GM21515 (cell line): Measurements from ENCODE around the gene LZTR1.

Source experiments
- ATAC-seq: cut with Tn5 transposase; IDR thresholded peaks from one replicate; pipeline ENCODE4 v1.9.1; 2021; ENCODE audit not compliant: unreplicated experiment

The LZTR1 gene

DNA sequence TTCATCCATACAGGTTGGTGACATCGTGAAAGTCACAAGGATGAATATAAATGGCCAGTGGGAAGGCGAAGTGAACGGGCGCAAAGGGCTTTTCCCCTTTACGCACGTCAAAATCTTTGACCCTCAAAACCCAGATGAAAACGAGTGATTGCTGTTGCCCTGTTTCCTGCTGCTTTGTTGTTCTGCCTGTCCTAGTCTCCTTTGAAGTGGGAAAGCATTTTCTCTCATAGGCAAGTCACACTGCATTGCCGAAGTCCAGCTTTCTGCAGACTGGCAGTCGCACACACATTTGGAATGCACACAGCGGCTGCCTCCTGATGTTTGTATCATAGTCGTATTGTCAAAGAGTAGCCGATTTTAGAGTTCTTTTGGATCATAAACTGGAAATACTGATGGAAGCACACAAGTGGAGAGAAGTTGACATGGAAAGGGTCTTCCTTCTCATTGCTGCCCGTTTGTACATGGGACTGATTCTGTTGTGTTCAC lies 32.4 kb upstream of the LZTR1 start:
- ATAC-seq, result no peak

DNA sequence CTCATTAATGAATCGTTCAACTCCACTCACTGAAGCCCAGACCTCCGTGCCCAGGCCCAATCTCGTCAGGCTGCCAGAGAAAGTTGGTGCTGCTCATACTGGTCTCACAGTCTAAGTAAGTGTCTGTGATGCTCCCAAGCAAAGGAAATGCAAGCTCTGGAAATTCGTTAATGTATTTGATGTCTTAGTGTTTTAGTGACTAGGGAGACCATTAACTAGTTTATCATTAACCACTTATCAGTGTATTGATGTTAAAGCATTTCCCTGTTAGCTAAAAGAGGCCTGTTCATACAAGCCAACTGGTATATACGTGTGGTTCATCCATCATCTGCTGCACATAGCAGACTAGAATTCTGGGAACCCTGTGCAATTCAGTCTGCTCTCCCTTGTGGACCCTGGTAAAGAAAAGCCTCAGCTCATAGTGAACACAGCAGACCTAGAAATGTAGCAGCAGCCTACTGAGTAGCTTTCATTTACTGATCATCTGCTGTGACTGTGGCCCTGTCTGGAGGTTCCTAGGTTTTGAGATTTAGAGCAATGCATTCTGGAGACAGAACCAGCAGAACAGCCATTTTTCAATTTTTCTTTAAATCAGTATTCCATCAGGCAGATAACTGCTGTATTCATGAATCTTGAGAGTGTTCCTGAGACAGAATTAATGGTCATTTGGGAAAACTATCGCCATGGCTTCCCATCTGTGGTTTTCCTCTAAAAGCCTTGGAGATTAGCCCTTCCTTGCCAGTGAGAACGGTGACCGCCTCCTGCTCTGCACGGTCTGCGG lies 30.8 kb upstream of the LZTR1 start:
- ATAC-seq, result no peak

DNA sequence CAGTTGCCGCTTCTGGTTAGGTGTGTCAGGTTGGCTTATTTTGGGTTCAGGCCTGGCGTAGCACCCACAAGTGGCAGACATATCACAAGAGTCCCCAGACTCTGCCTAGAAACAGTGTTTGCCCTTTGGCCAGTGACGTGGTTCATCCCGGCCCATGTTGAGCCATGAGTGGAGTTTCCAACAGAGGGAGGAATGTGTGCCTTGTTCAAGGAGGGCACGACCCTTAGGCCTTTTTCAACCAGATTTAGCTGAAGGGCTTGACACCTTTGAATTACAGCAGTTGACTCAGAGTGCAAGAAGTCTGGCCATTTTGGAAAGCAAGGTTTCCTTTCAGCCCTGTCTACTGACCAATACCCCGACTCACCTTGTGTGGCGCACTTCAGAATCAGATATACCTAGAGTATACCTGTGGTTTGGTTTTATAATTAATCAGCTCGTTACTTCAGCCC lies 30.1 kb upstream of the LZTR1 start:
- no peak for ATAC-seq

DNA sequence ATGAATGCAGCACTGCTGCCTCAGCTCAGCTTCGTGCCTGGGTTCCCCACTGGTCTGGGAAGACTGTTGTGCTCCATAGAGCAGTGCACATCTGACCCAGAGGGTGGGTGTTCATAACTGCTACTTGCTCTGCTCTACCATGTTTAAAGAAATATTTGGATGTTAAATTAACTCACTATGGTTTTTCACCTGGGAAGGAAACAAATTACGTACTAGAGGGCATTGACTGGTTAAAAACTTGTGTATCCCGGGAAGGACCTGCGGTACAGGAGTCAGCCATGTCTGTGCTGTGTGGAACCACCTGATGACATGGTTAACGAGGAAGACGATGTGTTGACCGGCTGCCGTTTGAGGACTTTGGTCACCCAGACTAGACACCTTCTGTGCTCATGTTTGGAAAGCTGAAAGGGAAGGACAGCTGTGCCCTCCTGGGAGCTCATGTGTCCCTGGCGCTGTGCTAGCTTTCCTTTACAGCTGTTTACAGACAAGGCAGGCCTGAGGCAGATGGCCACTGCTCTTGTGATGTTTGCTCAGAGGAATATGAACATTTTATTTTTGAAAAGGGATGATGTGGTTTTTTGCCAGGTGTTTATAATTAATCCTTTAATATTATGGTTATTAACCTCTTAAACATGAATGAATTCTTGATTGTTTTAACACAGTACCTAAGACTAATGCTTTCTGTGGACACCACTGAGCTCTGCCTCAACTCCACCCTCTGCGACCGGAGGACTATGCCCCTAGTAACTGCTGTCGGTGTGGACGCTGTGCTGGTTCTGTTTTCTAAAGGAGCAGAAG lies 29.4 kb upstream of the LZTR1 start:
- ATAC-seq, result no peak

DNA sequence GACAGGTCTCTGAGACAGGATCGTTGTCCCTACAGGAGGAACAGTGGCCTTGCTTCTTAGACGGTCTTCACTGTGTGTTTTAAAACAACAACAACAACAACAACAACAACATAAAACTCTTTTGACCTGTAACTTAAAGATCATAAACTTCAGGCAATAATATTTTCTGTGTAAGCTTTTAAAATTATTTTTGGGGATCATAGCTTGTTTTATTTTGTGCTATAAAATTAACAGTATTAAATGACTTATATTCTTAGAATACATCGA lies 28.8 kb upstream of the LZTR1 start:
- ATAC-seq, result no peak

DNA sequence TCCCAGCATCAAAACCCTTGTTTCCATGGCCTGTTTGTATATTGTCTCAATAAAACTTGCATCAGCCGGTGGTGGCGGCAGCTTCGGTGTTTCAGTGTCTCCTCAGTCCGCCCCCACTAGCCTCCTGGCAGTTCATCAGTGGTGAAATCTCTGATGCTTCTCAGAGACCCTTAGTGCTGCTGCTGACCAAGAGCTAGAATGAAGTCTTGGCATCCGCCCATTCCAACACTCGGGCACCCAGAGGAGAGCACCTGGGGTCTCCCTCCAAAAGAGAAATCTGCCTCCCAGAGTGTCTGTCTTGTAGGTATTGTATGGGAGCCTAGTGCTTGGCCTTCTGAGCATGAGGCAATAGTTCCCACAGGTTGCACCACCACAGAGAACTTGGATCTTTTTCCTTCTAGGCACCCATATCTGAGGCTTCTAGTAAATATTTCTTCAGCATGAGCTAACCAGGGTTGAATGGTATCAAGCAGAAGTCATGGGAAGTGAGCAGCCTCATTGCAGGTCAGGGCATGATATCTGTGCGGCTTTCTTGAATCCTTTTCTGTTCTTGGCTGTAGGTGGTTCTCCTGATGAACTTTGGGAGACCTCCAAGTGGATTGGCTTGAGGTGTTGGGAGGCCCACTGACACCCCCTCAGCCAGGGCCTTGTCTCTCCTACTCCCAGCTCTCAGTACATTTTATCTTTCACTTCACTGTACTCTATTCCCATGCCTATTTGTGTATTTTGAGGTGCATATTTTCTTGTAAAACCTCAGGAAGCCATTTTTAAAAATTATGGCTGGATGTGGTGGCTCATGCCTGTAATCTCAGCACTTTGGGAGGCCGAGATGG lies 28.2 kb upstream of the LZTR1 start:
- ATAC-seq, result no peak

DNA sequence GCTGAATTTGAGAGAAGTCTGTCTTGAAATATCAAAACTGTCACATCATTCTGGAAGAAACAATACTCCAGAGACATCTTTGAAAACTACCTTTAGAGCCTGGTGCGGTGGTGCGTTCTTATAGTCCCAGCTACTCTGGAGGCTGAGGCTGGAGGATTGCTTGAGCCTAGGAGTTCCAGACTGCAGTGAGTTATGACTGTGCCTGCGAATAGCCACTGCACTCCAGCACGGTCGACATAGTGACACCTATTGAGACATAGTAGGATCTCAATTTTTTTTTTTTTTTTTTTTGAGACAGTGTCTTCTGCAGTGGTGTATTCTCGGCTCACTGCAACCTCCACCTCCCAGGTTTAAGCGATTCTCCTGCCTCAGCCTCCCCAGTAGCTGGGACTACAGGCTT lies 26.5 kb upstream of the LZTR1 start:
- no peak for ATAC-seq

DNA sequence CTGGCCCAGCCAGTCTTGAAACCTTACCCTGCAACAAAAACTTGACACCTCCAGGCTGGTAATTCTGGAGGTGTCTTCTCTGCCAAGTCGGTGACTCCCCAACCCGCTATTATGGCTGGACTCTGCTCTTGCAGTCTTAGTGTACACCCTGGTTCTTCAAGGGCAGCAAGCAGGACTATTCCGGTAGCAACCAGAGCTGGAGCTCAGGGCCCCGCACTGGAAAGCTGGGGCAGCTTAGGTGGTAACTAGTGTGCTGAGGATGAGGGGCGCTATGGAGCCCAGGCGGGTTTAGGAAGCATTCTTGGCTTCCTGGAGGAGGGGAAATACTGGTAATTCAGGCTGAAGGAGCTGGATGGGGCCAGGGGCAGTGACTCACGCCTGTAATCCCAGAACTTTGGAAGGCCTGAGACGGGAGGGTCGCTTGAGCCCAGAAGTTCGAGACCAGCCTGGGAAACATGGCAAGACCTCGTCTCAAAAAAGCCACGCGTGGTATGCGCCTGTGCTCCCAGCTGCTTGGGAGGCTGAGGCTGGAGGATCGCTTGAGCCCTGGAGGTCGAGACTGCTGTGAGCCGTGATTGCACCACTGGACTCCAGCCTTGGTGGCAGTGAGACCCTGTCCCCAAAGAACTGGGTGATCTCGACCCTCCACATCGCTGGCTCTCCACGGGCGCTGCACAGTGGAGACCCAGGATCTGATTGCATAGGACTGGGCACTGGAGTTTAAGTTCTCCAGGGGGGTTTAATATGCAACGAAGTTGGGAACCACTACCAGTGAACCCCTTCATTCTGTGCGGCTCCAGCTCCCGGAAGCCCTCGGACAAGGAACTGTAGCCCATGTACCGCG lies 25.6 kb upstream of the LZTR1 start:
- no peak for ATAC-seq

DNA sequence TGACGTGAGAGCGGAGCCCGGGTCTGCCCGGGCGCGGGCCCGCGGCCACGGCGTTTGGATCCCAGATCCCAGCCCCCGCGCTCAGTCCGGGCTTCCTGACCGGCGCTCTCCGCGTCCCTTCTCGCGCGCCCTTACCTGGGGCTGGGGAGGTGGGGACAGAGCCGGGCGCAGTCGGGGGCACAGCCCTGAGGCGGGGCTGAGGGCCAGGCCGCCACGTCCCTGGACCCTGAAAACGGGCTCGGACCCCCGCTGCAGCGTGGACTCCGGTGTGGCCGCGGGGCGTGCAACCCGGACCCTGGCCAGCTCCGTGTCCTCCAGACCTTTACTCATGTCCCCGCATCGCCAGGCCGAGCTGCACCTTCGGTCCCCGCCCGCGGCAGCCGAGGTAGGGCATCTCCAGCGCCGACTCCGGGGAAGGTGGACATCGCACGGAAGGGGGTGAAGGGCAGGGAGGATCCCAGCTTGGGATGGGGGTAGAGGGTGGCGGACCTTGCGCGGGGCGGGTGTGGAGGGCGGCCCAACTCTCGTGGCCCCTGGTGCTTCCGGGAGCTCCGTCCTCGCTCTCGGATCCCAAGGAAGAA lies 24.9 kb upstream of the LZTR1 start:
- ATAC-seq, result no peak

DNA sequence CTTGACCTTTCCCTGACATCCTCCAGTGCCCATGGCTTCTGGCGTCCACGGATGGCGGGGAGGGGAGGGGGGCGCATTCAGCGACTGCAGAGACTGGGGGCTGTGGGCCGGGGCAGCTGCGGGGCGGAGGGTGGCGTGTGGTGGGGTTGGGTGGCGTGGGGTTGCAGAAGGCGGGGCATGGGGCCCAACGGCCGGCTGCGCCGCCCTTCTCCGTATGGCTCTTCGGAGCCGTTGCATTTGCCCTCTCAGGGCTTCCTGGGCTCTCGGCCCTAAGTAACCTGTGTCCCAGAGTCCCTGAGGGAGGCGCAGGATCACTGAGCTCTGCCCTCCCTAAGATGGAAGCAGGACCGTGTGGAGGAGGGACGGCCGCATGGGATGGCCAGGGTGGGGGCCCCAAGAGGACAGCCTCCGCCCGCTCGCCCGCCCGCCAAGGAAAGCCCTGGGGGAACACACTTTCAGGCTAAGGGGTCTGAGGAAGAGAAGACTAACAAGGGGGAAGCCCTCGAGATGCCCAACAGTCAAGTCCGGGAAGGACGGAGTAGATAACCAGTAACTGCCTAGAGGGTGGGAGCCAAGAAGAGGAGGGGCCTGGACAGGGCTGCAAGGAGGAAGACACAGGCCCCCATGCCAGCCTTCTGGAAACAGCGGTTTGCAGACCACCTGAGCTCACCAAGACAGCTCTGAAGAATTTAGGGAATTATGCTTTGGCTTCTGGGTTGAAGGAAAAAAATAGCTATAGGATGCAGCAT lies 24.2 kb upstream of the LZTR1 start:
- no peak for ATAC-seq

DNA sequence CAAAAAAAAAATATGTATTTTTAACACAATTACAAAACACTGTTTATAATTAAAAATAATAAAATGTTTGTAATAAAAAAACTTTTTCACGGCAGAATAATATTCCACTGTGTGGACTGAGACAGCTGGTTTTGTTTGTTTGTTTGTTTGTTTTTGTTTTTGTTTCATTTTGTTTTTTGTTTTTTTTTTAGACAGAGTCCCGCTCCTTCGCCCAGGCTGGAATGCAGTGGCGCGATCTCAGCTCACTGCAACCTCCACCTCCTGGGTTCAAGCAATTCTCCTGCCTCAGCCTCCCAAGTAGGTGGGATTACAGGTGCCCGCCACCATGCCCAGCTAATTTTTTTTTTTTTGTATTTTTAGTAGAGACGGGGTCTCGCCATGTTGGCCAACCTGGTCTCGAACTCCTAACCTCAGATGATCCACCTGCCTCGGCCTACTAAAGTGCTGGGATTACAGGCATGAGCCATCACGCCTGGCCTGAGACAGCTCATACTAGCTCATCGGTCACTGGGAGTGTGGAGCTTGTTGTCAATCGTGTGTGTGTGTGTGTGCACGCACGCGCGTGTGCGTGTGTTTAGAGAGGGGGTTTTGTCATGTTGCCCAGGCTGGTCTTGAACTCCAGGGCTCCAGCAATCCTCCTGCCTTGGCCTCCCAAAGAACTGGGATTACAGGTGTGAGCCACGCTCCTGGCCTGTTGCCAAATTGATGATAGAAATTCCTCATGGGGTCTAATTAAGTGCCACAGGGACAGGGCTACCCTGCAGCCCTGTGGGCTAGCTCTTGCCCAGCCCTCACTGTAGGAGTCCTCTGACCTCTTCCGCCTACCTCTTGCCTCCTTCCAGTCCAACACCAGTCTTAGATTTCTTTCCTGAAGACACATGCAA lies 22.3 kb upstream of the LZTR1 start:
- no peak for ATAC-seq

DNA sequence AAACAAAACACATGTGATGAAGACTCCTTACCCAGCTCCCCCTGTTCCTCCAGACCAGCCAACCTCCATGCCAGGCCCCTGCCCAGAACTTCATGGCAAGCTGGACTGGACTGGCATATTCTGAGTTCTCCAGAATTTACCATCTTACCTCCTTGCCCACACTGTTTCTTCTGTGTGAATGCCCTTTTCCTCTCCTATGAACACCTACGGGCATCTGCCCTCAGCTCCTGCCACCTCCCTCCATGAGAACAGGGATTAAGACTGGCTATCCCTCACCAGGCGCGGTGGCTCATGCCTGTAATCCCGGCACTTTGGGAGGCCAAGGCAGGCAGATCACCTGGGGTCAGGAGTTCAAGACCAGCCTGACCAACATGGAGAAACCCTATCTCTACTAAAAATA lies 21.5 kb upstream of the LZTR1 start:
- no peak for ATAC-seq

DNA sequence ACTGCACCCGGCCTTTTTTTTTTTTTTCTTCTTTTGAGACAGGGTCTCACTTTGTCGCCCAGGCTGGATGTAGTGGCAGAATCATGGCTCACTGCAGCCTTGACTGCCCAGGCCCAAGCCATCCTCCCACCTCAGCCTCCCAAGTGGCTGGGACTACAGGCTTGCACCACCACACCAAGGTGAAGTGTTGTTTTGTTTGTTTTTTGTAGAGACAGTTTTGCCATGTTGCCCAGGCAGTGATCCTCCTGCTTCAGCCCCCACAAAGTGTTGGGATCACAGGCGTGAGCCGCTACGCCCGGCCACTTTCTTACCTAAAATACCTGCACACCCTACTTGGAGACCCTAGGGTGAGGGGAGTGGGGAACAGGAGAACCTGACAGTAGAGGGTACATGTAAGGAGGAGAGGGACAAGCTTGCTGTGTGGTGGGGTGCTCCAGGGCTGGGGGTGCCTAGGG lies 19.6 kb upstream of the LZTR1 start:
- no peak for ATAC-seq

DNA sequence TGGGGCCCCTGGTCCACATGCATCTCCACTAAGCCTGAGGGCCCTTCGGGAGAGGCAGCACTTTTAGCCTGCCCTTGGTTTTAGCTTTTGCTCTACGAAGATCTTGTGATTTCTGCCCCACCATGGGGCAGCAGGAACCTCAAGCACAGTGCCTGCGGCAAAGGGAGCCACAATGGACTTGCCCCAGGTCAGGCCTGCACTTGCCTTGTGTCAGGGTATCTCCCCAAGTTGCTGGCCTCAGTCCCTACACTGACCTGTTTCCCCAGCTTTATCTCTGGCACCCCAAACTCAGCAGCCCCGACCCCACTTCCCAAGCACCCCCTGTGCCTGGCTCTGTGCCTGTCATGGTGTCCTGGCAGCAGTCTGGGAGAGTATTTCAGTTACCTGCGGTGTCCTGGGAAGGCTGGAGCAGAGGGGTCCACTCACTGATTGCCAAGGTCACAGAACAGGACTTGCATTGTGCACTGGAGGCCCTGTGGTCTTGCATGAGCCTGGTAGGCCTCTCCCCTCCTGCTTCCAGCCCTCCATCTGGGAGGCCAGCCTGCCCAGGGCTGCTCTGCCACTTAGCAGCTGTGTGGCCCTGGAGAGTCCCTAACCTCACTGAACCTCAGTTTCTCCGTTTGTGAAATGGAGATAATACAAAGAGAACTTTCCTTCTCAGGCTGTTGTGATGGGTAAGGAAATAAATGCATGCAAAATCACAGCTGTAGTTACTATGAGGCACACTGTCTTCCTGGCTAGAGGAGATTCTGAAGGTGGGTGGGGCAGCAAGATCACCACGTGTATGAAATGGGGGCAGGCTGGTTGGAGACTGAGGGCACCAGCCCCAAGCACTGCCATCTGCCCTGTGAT lies 18.7 kb upstream of the LZTR1 start:
- ATAC-seq, result no peak

DNA sequence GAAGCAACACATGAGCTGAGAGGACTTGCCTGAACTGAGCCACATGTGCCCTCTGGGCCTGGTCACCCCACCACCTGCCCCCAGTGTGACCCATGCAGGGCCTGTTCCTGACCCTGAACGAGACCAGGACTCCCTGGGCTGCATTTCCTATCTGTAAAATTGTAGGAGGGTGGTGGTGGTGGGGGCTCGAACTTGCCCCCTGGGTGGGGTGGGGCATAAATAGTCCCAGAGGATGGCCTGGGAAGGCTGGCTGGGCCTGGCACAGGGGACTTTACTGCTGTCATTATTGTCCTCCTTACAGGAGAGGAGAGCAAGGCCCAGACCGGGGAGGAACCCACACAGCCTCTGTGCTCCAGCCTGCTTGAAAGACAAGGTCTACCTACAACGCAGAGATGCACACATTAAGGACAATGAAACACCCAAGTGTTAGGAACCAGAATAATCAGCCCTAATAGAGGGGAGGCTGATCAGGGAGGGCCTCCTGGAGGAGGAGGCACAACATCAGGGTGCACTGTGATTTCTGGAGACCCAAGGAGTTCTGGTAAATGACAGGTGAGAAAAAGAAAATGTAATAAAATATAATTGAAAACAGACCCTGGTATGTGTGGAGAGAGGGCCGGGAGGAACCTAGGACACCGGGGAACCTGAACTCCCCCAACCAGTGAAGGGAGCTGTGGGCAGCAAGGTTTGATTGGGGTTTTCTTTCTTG lies 17.9 kb upstream of the LZTR1 start:
- ATAC-seq, result no peak

DNA sequence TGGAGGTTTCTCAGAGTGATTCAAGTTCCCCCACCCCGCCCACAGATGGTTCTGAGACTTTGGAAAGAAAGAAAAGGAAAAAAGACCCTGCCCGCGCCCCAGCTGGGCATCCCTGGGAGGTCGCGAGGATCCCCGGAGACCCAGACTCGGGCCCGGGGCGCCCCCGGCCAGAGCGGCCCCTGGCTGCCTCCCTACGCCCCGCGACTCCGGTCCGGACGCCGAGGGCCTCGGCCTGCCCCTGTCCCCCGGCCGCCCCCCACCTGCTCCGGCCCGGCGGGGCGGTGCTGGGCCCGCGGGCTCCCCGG lies 17.3 kb upstream of the LZTR1 start:
- ATAC-seq, result no peak
